Measurements from ENCODE around the gene FOXP1.

Gene FOXP1

GRCh38 chr3:71160785-71161546 is 422.6 kb downstream of the FOXP1 start:
- H3K27ac ChIP-seq = no peak overlapping the region
- no peak for DNase-seq
- no peaks in the 10 kb centered on the region for H3K36me3 ChIP-seq
- TF ChIP-seq, protein P1, sequence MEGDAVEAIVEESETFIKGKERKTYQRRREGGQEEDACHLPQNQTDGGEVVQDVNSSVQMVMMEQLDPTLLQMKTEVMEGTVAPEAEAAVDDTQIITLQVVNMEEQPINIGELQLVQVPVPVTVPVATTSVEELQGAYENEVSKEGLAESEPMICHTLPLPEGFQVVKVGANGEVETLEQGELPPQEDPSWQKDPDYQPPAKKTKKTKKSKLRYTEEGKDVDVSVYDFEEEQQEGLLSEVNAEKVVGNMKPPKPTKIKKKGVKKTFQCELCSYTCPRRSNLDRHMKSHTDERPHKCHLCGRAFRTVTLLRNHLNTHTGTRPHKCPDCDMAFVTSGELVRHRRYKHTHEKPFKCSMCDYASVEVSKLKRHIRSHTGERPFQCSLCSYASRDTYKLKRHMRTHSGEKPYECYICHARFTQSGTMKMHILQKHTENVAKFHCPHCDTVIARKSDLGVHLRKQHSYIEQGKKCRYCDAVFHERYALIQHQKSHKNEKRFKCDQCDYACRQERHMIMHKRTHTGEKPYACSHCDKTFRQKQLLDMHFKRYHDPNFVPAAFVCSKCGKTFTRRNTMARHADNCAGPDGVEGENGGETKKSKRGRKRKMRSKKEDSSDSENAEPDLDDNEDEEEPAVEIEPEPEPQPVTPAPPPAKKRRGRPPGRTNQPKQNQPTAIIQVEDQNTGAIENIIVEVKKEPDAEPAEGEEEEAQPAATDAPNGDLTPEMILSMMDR (IDR thresholded peaks at IDR 0.05; ENCODE audit: low read depth, low read length) = no peak
- H3K4me3 ChIP-seq (ENCODE audit: low read depth, low read length) = no peak overlapping the region
- H3K9me3 ChIP-seq (ENCODE audit: severe bottlenecking) = no peaks in the 10 kb centered on the region
- H3K27me3 ChIP-seq (ENCODE audit: insufficient read depth, low read depth, severe bottlenecking) = no peaks in the 10 kb centered on the region

DNA sequence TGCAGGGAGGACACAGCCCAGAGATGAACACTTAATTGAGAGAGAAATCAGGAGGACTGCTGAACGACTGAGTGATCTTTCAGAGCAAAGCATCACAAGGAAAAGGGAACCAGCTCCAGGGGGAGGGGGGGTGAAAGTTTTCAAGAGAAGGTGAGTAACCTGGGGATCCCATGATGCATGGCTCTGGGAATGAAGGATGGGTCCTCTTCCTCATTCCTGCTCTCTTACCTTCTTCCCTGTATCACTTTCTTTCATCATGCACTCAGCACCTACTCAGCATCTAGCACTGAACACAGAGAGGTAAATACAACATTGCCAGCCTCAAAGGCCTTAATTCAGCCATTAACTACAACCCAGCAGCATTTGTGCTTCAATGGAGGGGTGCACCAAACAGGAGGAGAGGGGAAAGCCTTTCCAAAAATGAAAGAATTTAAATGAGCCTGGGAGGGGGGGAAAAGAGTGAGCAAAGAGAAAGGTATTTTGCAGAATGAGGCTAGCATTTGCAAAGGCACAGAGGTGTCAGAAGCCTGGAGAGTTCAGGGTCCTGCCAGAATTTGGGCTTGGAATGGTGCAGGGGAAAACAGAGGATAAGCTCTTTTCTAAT is 427.4 kb downstream of the FOXP1 start:
- Histone ChIP-seq H3K36me3 (no peaks in the 10 kb centered on the region), H3K27ac (no peak overlapping the region), H3K9me3 (ENCODE audit: severe bottlenecking) (no peaks in the 10 kb centered on the region), H3K27me3 (ENCODE audit: insufficient read depth, low read depth, severe bottlenecking) (no peaks in the 10 kb centered on the region), H3K4me3 (ENCODE audit: low read depth, low read length) (no peak overlapping the region)
- no peak for DNase-seq
- TF ChIP-seq, protein P1 (IDR thresholded peaks at IDR 0.05; ENCODE audit: low read depth, low read length) = no peak

DNA sequence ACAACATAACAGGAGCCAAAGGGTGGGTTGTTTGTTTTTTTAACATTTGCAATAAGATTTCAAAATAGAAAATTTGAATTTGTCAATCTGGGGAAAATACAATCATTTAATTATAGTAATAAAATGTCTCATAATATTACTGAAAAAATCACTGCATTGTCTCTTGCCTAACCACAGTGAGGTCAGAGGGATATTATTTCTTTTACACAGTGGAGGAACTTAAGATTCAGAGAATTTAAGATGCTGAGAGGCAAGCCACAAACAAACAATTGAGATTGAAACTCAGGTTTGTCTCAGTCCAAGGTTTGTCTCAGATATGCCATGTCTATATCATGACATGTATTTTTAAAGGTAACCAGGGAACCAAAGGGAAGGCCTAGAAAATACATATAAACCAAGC is 428.7 kb downstream of the FOXP1 start:
- no peaks in the 10 kb centered on the region for H3K36me3 ChIP-seq
- no peaks in the 10 kb centered on the region for H3K27me3 ChIP-seq (ENCODE audit: insufficient read depth, low read depth, severe bottlenecking)
- DNase-seq = no peak
- no peak overlapping the region for H3K4me3 ChIP-seq (ENCODE audit: low read depth, low read length)
- TF ChIP-seq, protein P1 (IDR thresholded peaks at IDR 0.05; ENCODE audit: low read depth, low read length) = no peak
- H3K9me3 ChIP-seq (ENCODE audit: severe bottlenecking) = no peaks in the 10 kb centered on the region
- H3K27ac ChIP-seq = no peak overlapping the region

GRCh38 chr3:71153713-71154112 is 429.8 kb downstream of the FOXP1 start:
- no peak overlapping the region for H3K27ac ChIP-seq

GRCh38 chr3:71152892-71153265 is 430.6 kb downstream of the FOXP1 start:
- TF ChIP-seq, protein P1 (IDR thresholded peaks at IDR 0.05; ENCODE audit: low read depth, low read length) = no peak
- DNase-seq = no peak
- H3K27me3 ChIP-seq (ENCODE audit: insufficient read depth, low read depth, severe bottlenecking) = no peaks in the 10 kb centered on the region
- H3K4me3 ChIP-seq (ENCODE audit: low read depth, low read length) = no peak overlapping the region
- H3K27ac ChIP-seq = no peak overlapping the region
- no peaks in the 10 kb centered on the region for H3K9me3 ChIP-seq (ENCODE audit: severe bottlenecking)
- H3K36me3 ChIP-seq = no peaks in the 10 kb centered on the region

More at GRCh38 chr3:71153713-71154112, 429.8 kb downstream of the FOXP1 start:
- H3K9me3 ChIP-seq (ENCODE audit: severe bottlenecking) = no peaks in the 10 kb centered on the region
- H3K27me3 ChIP-seq (ENCODE audit: insufficient read depth, low read depth, severe bottlenecking) = no peaks in the 10 kb centered on the region
- DNase-seq = no peak
- H3K36me3 ChIP-seq = no peaks in the 10 kb centered on the region
- H3K4me3 ChIP-seq (ENCODE audit: low read depth, low read length) = no peak overlapping the region
- TF ChIP-seq, protein P1 (IDR thresholded peaks at IDR 0.05; ENCODE audit: low read depth, low read length) = no peak

Data from WERI-Rb-1 (cell line).